T1000 (cell line): ENCODE results near the gene EGFR.

Experiments
- DNase-seq: peaks from one replicate; lab custom pipeline; 2025; ENCODE audit warnings: mixed read lengths; lab: John Stamatoyannopoulos, UW

Gene EGFR

GRCh38 chr7:55081472-55082227 is 62.8 kb downstream of the EGFR start:
- DNase-seq, result no peak

- DNase-seq, result no peak
Measured at GRCh38 chr7:55082228-55082603, 63.4 kb downstream of the EGFR start.

- DNase-seq, result no peak
Measured at GRCh38 chr7:55083206-55083605, 64.4 kb downstream of the EGFR start.

GRCh38 chr7:55084307-55084706 is 65.5 kb downstream of the EGFR start:
- no peak for DNase-seq

- DNase-seq, result no peak
Measured at GRCh38 chr7:55085511-55086412, 66.9 kb downstream of the EGFR start.

- DNase-seq, result peak; percentile 70
Measured at GRCh38 chr7:55086413-55087201, 67.8 kb downstream of the EGFR start.

- no peak for DNase-seq
Measured at GRCh38 chr7:55087521-55087961, 68.7 kb downstream of the EGFR start.

- DNase-seq, result no peak
Measured at GRCh38 chr7:55088107-55088506, 69.3 kb downstream of the EGFR start.

- no peak for DNase-seq
Measured at GRCh38 chr7:55088620-55089019, 69.8 kb downstream of the EGFR start.

- no peak for DNase-seq
Measured at GRCh38 chr7:55092186-55092974, 73.6 kb downstream of the EGFR start.

GRCh38 chr7:55092975-55093373 is 74.2 kb downstream of the EGFR start:
- no peak for DNase-seq

- no peak for DNase-seq
Measured at GRCh38 chr7:55093674-55094073, 74.9 kb downstream of the EGFR start.

GRCh38 chr7:55094092-55094690 is 75.4 kb downstream of the EGFR start:
- no peak for DNase-seq

- no peak for DNase-seq
Measured at GRCh38 chr7:55095672-55096071, 76.9 kb downstream of the EGFR start.

GRCh38 chr7:55096323-55096722 is 77.5 kb downstream of the EGFR start:
- DNase-seq, result no peak

- DNase-seq, result no peak
Measured at GRCh38 chr7:55097100-55097499, 78.3 kb downstream of the EGFR start.

- no peak for DNase-seq
Measured at GRCh38 chr7:55099066-55099820, 80.4 kb downstream of the EGFR start.

- DNase-seq, result no peak
Measured at GRCh38 chr7:55099821-55100543, 81.2 kb downstream of the EGFR start.

GRCh38 chr7:55100544-55101327 is 81.9 kb downstream of the EGFR start:
- no peak for DNase-seq
